ENCODE measurements around the gene IGSF8.

GRCh38 chr1:160094291-160094625, 4.2 kb downstream of the IGSF8 start:
- TF ChIP-seq, protein P1, sequence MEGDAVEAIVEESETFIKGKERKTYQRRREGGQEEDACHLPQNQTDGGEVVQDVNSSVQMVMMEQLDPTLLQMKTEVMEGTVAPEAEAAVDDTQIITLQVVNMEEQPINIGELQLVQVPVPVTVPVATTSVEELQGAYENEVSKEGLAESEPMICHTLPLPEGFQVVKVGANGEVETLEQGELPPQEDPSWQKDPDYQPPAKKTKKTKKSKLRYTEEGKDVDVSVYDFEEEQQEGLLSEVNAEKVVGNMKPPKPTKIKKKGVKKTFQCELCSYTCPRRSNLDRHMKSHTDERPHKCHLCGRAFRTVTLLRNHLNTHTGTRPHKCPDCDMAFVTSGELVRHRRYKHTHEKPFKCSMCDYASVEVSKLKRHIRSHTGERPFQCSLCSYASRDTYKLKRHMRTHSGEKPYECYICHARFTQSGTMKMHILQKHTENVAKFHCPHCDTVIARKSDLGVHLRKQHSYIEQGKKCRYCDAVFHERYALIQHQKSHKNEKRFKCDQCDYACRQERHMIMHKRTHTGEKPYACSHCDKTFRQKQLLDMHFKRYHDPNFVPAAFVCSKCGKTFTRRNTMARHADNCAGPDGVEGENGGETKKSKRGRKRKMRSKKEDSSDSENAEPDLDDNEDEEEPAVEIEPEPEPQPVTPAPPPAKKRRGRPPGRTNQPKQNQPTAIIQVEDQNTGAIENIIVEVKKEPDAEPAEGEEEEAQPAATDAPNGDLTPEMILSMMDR (IDR thresholded peaks at IDR 0.05) = no peak
- TF ChIP-seq POLR2A (IDR thresholded peaks at IDR 0.05) = no peak
